ENCODE measurements around the gene DDX39A. TPM values are rescaled to one million over a fixed set of nuclear protein-coding genes. Genes with fewer than 3 reads are reported as not detected.
"Not testable (repeated sequence)": the region's sequence is repeated elsewhere in the genome, so short reads cannot be mapped to it uniquely, and the experiment has no call there.

Gene DDX39A
- 10 to 100 TPM; 31.4 to 55.5 (median 43.4) TPM for total RNA-seq

GRCh38 chr19:14419106-14419813, at the start of gene DDX39A:
TSS of gene DDX39A (minus strand) at chr19:14419341. CDS start at chr19:14413220, 6,121 bp downstream.
- Histone ChIP-seq H3K36me3 (no peaks in the 10 kb centered on the region), H3K4me1 (peaks cover 0 to 50% (median 13%) of the 10 kb centered on the region in 3 donors), H3K4me3 (peak within 1 kb of the TSS; percentile 77 to 87), H3K27me3 (no peaks in the 10 kb centered on the region), H3K9me3 (no peaks in the 10 kb centered on the region), H3K27ac (peak within 1 kb of the TSS; percentile 70 to 93 (median 89))
- TF ChIP-seq, protein P1, sequence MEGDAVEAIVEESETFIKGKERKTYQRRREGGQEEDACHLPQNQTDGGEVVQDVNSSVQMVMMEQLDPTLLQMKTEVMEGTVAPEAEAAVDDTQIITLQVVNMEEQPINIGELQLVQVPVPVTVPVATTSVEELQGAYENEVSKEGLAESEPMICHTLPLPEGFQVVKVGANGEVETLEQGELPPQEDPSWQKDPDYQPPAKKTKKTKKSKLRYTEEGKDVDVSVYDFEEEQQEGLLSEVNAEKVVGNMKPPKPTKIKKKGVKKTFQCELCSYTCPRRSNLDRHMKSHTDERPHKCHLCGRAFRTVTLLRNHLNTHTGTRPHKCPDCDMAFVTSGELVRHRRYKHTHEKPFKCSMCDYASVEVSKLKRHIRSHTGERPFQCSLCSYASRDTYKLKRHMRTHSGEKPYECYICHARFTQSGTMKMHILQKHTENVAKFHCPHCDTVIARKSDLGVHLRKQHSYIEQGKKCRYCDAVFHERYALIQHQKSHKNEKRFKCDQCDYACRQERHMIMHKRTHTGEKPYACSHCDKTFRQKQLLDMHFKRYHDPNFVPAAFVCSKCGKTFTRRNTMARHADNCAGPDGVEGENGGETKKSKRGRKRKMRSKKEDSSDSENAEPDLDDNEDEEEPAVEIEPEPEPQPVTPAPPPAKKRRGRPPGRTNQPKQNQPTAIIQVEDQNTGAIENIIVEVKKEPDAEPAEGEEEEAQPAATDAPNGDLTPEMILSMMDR (IDR thresholded peaks at IDR 0.05), result peak in 1 of 4 experiments; percentile 3
- TF ChIP-seq POLR2A (IDR thresholded peaks at IDR 0.05) (peak; percentile 64 to 66), EP300 (IDR thresholded peaks at IDR 0.05) (no peak), POLR2AphosphoS5 (IDR thresholded peaks at IDR 0.05) (peak; percentile 82)
- ATAC-seq, result peak; percentile 99
- WGBS, 2 donors (ENCODE audit: low coverage in 1 of 2), result 0% methylated on average over 20 of the region's 57 CpGs; no CpG with 5 or more reads in 1 of the 2 donors

DNA sequence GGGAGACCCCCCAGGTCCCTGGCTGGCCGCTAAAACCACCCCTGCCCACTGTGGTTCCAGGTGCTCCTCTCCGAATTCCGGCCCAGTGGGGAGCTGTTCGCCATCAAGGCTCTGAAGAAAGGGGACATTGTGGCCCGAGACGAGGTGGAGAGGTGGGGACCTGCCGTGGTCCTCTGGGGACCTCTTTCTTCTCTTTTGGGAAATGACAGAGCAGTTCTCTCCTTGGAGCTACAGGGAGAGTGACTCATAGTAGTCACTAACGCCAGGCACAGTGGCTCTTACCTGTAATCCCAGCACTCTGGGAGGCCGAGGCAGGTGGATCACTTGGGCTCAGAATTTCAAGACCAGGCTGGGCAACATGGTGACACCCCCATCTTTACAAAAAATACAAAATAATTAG, 48.7 kb upstream of the DDX39A start:
- TF ChIP-seq, protein P1 (IDR thresholded peaks at IDR 0.05), result no peak
- TF ChIP-seq POLR2A (IDR thresholded peaks at IDR 0.05) (no peak), POLR2AphosphoS5 (IDR thresholded peaks at IDR 0.05) (no peak), EP300 (IDR thresholded peaks at IDR 0.05) (no peak)
- Histone ChIP-seq H3K4me3 (no peak overlapping the region), H3K27me3 (peaks cover 6% of the 10 kb centered on the region), H3K9me3 (no peaks in the 10 kb centered on the region), H3K36me3 (peaks cover 0 to 90% of the 10 kb centered on the region in 2 donors), H3K27ac (no peak overlapping the region), H3K4me1 (peaks cover 0 to 15% (median 9%) of the 10 kb centered on the region in 3 donors)
- 49 to 71% methylated on average over 4 to 5 of the region's 9 CpGs for WGBS, 2 donors (ENCODE audit: low coverage in 1 of 2)
- ATAC-seq, result no peak

DNA sequence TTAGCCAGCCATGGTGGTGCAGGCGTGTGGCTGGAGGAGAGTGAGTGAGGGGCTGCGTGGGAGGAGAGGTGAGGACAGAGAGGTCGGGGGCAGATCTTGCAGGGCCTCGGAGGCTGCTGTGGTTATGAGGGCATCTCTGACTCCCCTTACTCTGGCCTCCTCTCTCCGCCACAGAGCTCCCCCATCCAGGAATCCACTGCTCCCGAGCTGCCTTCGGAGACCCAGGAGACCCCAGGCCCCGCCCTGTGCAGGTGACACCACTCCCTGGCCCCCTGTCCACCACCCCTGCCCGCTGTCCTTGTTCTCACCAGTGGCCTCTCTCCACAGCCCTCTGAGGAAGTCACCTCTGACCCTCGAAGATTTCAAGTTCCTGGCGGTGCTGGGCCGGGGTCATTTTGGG, 48.2 kb upstream of the DDX39A start:
- Histone ChIP-seq H3K4me1 (peaks cover 0 to 11% (median 5%) of the 10 kb centered on the region in 3 donors), H3K27me3 (peaks cover 2% of the 10 kb centered on the region), H3K36me3 (peaks cover 0 to 94% of the 10 kb centered on the region in 2 donors), H3K9me3 (no peaks in the 10 kb centered on the region), H3K27ac (no peak overlapping the region), H3K4me3 (no peak overlapping the region)
- 40 to 88% methylated on average over 1 to 8 of the region's 12 CpGs for WGBS, 2 donors (ENCODE audit: low coverage in 1 of 2)
- no peak for TF ChIP-seq EP300 (IDR thresholded peaks at IDR 0.05)
- TF ChIP-seq, protein P1 (IDR thresholded peaks at IDR 0.05), result no peak
- TF ChIP-seq POLR2A (IDR thresholded peaks at IDR 0.05), result no peak
- no peak for TF ChIP-seq POLR2AphosphoS5 (IDR thresholded peaks at IDR 0.05)
- no peak for ATAC-seq

GRCh38 chr19:14463747-14464146, 44.6 kb upstream of the DDX39A start:
- Histone ChIP-seq H3K9me3 (no peaks in the 10 kb centered on the region), H3K4me1 (no peaks in the 10 kb centered on the region), H3K36me3 (peaks cover 0 to 100% of the 10 kb centered on the region in 2 donors), H3K4me3 (no peak overlapping the region), H3K27ac (no peak overlapping the region), H3K27me3 (no peaks in the 10 kb centered on the region)
- ATAC-seq, result no peak
- WGBS, 2 donors (ENCODE audit: low coverage in 1 of 2), result no CpG with 5 or more reads among the region's 21 CpGs
- TF ChIP-seq, protein P1 (IDR thresholded peaks at IDR 0.05), result no peak
- TF ChIP-seq POLR2AphosphoS5 (IDR thresholded peaks at IDR 0.05), result no peak
- no peak for TF ChIP-seq POLR2A (IDR thresholded peaks at IDR 0.05)
- no peak for TF ChIP-seq EP300 (IDR thresholded peaks at IDR 0.05)

GRCh38 chr19:14462401-14462800, 43.3 kb upstream of the DDX39A start:
- H3K4me1 ChIP-seq, ATAC-seq, H3K4me3 ChIP-seq, H3K27ac ChIP-seq, H3K27me3 ChIP-seq, H3K9me3 ChIP-seq: not testable (repeated sequence)
- peaks cover 0 to 100% of the 10 kb centered on the region in 2 donors for H3K36me3 ChIP-seq
- WGBS, 2 donors (ENCODE audit: low coverage in 1 of 2), result 100% methylated on average over 4 to 6 of the region's 7 CpGs

Data from gastroesophageal sphincter (tissue), 4 donors.